PFSK-1 (cell line): ENCODE data around the gene FAM20C.

ENCODE experiments used
- POLR2AphosphoS5 ChIP-seq: IDR thresholded peaks from 2 replicates; pipeline ENCODE4 v1.6.1; 2012; ENCODE audit warnings: low read depth, mild to moderate bottlenecking, control low read depth, low read length, moderate library complexity
- SIN3A ChIP-seq: IDR thresholded peaks from 2 replicates; pipeline ENCODE4 v1.6.1; 2012; ENCODE audit warnings: mild to moderate bottlenecking, low read length, moderate library complexity, borderline replicate concordance; ENCODE audit not compliant: insufficient read depth
- TAF1 ChIP-seq: IDR thresholded peaks from 2 replicates; pipeline ENCODE4 v1.6.1; 2012; ENCODE audit warnings: low read length, control low read depth, borderline replicate concordance; ENCODE audit not compliant: insufficient read depth
- TF ChIP-seq, protein P1 (sequence below), 2 experiments: IDR thresholded peaks; 2 replicates each; pipeline versions ENCODE4 v1.6.1 to v1.8.0; 2011 to 2012; ENCODE audit warnings: low read depth in 2 of 2, low read length in 2 of 2, control low read depth in 1 of 2, inconsistent platforms in 1 of 2, mild to moderate bottlenecking in 1 of 2, moderate library complexity in 1 of 2; ENCODE audit not compliant: insufficient read depth in 1 of 2

DNA sequence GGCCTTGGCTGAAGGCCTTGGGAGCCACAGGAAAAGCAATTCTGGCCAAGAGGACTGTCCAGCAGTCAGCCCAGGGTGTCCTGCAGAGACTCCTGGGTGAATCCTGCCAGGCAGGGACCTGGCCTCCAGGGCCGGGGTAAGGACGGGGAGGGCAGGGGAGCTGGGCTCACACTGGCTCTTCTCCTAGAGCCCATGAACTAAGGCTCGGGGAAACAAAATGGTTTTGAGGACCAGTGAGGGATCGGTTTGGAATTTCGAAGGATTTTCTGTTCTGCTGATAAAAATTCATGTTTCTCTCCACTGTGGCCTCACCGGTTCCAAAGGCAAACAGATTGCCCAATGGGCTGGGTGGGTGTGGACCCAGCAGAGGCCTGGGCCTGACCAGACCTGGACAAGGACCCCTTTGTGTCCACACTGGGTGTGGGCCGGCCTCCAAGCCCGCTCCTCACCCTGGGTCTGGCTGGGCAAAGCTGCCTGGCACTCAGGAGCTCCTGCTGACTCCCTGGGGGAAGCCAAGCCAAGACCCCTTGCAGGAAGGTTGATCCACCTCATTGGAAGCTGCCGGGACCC lies 27.3 kb downstream of the FAM20C start:
- TF ChIP-seq POLR2AphosphoS5, result no peak
- no peak for TF ChIP-seq TAF1
- TF ChIP-seq, protein P1, sequence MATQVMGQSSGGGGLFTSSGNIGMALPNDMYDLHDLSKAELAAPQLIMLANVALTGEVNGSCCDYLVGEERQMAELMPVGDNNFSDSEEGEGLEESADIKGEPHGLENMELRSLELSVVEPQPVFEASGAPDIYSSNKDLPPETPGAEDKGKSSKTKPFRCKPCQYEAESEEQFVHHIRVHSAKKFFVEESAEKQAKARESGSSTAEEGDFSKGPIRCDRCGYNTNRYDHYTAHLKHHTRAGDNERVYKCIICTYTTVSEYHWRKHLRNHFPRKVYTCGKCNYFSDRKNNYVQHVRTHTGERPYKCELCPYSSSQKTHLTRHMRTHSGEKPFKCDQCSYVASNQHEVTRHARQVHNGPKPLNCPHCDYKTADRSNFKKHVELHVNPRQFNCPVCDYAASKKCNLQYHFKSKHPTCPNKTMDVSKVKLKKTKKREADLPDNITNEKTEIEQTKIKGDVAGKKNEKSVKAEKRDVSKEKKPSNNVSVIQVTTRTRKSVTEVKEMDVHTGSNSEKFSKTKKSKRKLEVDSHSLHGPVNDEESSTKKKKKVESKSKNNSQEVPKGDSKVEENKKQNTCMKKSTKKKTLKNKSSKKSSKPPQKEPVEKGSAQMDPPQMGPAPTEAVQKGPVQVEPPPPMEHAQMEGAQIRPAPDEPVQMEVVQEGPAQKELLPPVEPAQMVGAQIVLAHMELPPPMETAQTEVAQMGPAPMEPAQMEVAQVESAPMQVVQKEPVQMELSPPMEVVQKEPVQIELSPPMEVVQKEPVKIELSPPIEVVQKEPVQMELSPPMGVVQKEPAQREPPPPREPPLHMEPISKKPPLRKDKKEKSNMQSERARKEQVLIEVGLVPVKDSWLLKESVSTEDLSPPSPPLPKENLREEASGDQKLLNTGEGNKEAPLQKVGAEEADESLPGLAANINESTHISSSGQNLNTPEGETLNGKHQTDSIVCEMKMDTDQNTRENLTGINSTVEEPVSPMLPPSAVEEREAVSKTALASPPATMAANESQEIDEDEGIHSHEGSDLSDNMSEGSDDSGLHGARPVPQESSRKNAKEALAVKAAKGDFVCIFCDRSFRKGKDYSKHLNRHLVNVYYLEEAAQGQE (IDR thresholded peaks at IDR 0.05; ENCODE audit: insufficient read depth in 1 of 2, low read depth in 2 of 2, low read length in 2 of 2), result no peak
- TF ChIP-seq SIN3A, result no peak
